CD4-positive, CD25-positive, alpha-beta regulatory T cell (primary cell): ENCODE results near the gene EHD1. TPM values are rescaled to one million over a fixed set of nuclear protein-coding genes. Genes with fewer than 3 reads are reported as not detected.
A peak's percentile ranks its signal among the peaks of the same experiment; 100 is the strongest.

ENCODE experiments used
- ATAC-seq, 2 donors: fragments of 150-1000 bp; cut with Tn5 transposase; one replicate each; pipeline ENCODE4 v1.10.0; 2021; ENCODE audit warnings: low read depth in 2 of 2, moderate number of reproducible peaks in 2 of 2, moderate library complexity in 1 of 2
- DNase-seq, 3 donors: peaks; one replicate each; pipeline versions ENCODE4 v3.0.0 to v3.0.0-alpha.2; 2012 to 2022; ENCODE audit warnings: mixed read lengths in 1 of 3
- H3K27ac ChIP-seq: one replicate; pipeline ENCODE4 v1.7.0; 2013; ENCODE audit warnings: mild to moderate bottlenecking, low read length; ENCODE audit not compliant: insufficient read depth, poor library complexity, severe bottlenecking
- H3K27me3 ChIP-seq: one replicate; pipeline ENCODE4 v1.7.0; 2013; ENCODE audit warnings: low read length; ENCODE audit not compliant: control insufficient read depth, insufficient read depth
- H3K36me3 ChIP-seq: one replicate; pipeline ENCODE4 v1.7.0; 2013; ENCODE audit warnings: mild to moderate bottlenecking, low read length, moderate library complexity; ENCODE audit not compliant: control insufficient read depth, insufficient read depth
- H3K4me1 ChIP-seq: 2 replicates; pipeline ENCODE4 v1.7.0; 2013; ENCODE audit warnings: mild to moderate bottlenecking, low read length; ENCODE audit not compliant: insufficient read depth, control insufficient read depth, poor library complexity, severe bottlenecking
- H3K4me3 ChIP-seq: one replicate; pipeline ENCODE4 v1.7.0; 2013; ENCODE audit warnings: low read depth, mild to moderate bottlenecking, low read length, moderate library complexity
- H3K9me3 ChIP-seq, 2 experiments: 1 replicate in 1 of 2; 2 replicates in 1 of 2; pipeline ENCODE4 v1.7.0; 2013; ENCODE audit warnings: low read length in 2 of 2, mild to moderate bottlenecking in 1 of 2, moderate library complexity in 1 of 2; ENCODE audit not compliant: control insufficient read depth in 2 of 2
- H3K27ac Mint-ChIP-seq, 3 donors: one replicate each; pipeline ENCODE4 v1.8.0; 2020 to 2022; ENCODE audit warnings: mild to moderate bottlenecking in 3 of 3, mixed read lengths in 3 of 3, moderate library complexity in 2 of 3
- H3K27me3 Mint-ChIP-seq: one replicate; pipeline ENCODE4 v1.8.0; 2022; ENCODE audit warnings: mild to moderate bottlenecking, mixed read lengths
- H3K36me3 Mint-ChIP-seq: one replicate; pipeline ENCODE4 v1.8.0; 2020; ENCODE audit warnings: mixed read lengths
- H3K4me1 Mint-ChIP-seq, 4 donors: one replicate each; pipeline ENCODE4 v1.8.0; 2020 to 2022; ENCODE audit warnings: mixed read lengths in 4 of 4, mild to moderate bottlenecking in 1 of 4
- H3K4me3 Mint-ChIP-seq, 4 donors: one replicate each; pipeline ENCODE4 v1.8.0; 2020 to 2022; ENCODE audit warnings: mild to moderate bottlenecking in 4 of 4, mixed read lengths in 4 of 4, moderate library complexity in 3 of 4
- H3K9me3 Mint-ChIP-seq, 7 donors: one replicate each; pipeline ENCODE4 v1.8.0; 2020 to 2022; ENCODE audit warnings: mixed read lengths in 7 of 7, mild to moderate bottlenecking in 3 of 7, moderate library complexity in 2 of 7
- polyA plus RNA-seq, 4 donors: library from polyadenylated mRNA; unstranded; fragments of 300-500 nt; fragmentation: Illumina TruSeq; gene quantifications; one replicate each; pipeline ENCODE4 v1.2.3, GENCODE V29; 2021
- total RNA-seq: library from RNA; stranded (reverse); gene quantifications from one replicate; pipeline ENCODE4 v1.2.3, GENCODE V29; 2022

EHD1 gene
- total and polyA plus RNA-seq, 5 donors from 2014 or later, result 180 to 223 (median 184) TPM

DNA sequence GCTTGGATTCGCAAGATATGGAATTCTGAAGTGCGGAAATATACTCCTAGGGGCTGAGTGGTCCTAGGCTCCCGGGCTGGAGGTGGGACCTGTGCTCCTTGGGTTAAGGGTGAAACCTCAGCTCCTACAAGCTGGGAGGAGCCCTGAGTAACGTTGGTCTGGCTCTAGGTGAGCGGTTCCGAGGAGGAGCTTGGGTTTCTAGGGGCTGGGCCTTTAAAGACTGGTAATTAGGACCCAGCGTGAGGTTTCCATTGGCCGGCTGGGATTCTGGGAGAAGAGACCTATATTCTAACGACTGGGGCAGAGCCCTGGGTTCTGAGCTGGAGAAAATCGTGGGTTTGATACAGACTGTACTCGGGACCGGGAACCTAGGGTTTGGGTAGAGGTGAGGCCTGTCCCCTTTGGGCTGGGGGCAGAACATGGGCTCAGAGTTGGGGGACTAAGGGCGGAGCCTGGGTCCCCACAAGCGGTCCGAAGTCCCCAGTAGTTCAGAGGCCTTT lies 74.5 kb downstream of the EHD1 start:
- Mint-ChIP-seq H3K36me3 (peaks cover 18% of the 10 kb centered on the region), H3K27me3 (no peaks in the 10 kb centered on the region)
- peak overlapping the region; percentile 89 for H3K4me3 ChIP-seq

DNA sequence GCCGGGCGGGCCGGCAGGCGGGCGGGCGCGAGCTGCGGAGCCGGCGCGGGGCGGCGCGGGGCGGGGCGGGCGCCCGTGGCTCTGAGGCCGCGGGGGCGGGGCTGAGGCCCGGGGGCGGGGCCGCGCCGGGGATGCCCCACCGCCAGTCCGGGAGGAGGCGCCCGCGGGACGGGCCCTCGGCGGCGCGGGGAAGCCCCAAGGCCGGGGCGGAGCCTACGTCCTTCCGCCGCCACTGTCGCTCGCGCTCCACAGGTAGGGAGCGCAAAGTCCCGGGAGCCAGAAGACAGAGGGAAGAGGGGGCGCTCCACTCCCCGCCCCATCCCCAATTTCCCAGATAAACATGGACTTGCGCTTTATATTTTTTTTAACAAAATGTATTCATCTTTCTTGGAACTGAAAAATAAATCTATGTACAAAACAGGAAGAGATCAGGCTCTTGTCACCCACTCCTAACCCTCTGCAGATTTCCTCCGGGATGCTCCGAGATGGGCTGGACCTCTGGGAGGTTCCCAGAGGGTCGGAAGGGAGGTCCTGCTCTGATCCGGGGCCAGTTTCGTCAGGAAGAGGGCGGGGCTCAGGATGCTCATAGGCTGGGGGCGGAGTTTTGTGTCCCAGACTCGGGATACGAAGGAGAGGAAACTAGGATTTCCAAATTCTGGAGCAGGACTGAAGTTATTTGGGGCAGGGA lies 75.1 kb downstream of the EHD1 start, which contains the start of gene MAP4K2:
Gene MAP4K2, minus strand, starts transcription at position 57 of the 688 bp plus-strand sequence. CDS start 65 bp downstream, outside the sequence.
- Histone ChIP-seq H3K27ac (peak within 1 kb of the TSS; percentile 96), H3K4me3 (peak within 1 kb of the TSS; percentile 89), H3K36me3 (peaks cover 33% of the 10 kb centered on the region), H3K4me1 (peaks cover 33% of the 10 kb centered on the region), H3K27me3 (no peaks in the 10 kb centered on the region), H3K9me3 (no peaks in the 10 kb centered on the region)
- DNase-seq (peak; percentile 85 to 88 (median 86)), ATAC-seq (peak; percentile 89 to 93)
- Mint-ChIP-seq H3K27me3 (no peaks in the 10 kb centered on the region), H3K4me1 (peaks cover 0 to 50% (median 15%) of the 10 kb centered on the region in 4 donors), H3K27ac (peak within 1 kb of the TSS in 2 of 3 donors; percentile 94 to 98), H3K4me3 (peak within 1 kb of the TSS; percentile 88 to 92 (median 91)), H3K9me3 (no peaks in the 10 kb centered on the region), H3K36me3 (peaks cover 21% of the 10 kb centered on the region)

More for the DNA sequence above, 74.5 kb downstream of the EHD1 start:
- Mint-ChIP-seq H3K4me3 (peak overlapping the region; percentile 86 to 92 (median 91)), H3K4me1 (peaks cover 0 to 49% (median 14%) of the 10 kb centered on the region in 4 donors), H3K27ac (peak overlapping the region in 2 of 3 donors; percentile 94 to 98), H3K9me3 (no peaks in the 10 kb centered on the region)
- DNase-seq (no peak), ATAC-seq (no peak)
- Histone ChIP-seq H3K27ac (peak overlapping the region; percentile 96), H3K36me3 (peaks cover 32% of the 10 kb centered on the region), H3K4me1 (peaks cover 34% of the 10 kb centered on the region), H3K9me3 (no peaks in the 10 kb centered on the region), H3K27me3 (no peaks in the 10 kb centered on the region)

DNA sequence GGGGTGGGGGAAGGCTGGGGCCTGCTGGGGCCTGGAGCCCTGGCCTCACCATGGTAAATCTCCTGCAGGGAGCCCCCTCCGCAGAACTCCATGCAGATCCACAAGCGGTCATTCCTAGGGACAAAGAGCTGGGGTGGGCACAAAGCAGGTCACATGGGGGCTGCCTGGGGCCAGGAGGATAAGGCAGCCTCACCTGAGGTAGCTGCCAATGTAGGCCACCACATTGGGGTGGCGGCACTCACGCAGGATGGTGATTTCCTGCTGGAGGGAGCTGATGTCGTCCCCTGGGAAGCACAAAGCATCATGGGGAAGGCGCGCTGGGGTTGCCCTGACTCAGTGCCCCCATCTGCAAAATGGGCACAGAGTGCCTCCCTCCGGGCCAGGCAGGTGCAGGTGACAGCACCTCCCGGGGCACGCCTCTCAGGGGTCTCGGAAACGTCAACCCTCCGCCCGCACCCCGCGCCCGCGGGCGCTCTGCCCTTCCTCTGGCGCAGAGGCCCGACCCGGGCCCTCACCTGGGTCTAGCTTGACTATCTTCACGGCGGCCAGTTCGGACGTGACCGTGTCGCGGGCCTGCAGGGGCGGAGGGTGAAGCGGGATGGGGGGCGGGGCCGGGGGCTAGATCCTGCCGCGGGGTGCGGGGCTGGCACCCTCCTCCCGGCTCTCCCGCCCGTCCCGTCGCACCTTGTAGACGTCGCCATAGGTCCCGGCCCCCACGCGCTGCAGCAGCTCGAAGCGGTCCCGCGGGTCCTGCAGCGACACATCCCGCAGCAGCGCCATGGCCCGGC lies 75.9 kb downstream of the EHD1 start:
- H3K27ac ChIP-seq, result peak overlapping the region; percentile 82
- Mint-ChIP-seq H3K9me3 (no peaks in the 10 kb centered on the region), H3K27me3 (no peaks in the 10 kb centered on the region), H3K36me3 (peaks cover 17% of the 10 kb centered on the region), H3K4me3 (peak overlapping the region; percentile 84 to 92 (median 88)), H3K4me1 (peaks cover 0 to 47% (median 14%) of the 10 kb centered on the region in 4 donors), H3K27ac (peak overlapping the region in 2 of 3 donors; percentile 67 to 88)
- H3K36me3 ChIP-seq, result peaks cover 33% of the 10 kb centered on the region
- peak; percentile 17 to 21 for ATAC-seq
- peak overlapping the region; percentile 53 for H3K4me3 ChIP-seq
- H3K27me3 ChIP-seq, result no peaks in the 10 kb centered on the region
- H3K9me3 ChIP-seq, result no peaks in the 10 kb centered on the region
- peaks cover 33% of the 10 kb centered on the region for H3K4me1 ChIP-seq
- peak in 2 of 3 donors; percentile 35 to 55 for DNase-seq

Other genes starting within 250 kb of the EHD1 start
- gene NRXN2, start 155.4 kb downstream of the EHD1 start, total RNA-seq, result 0.42 TPM
- not detected for gene NRXN2, start 155.4 kb downstream of the EHD1 start, polyA plus RNA-seq
- 570 TPM for gene RASGRP2, start 134.5 kb downstream of the EHD1 start, total RNA-seq
- 100 to 1,000 TPM; 140 to 170 (median 157) TPM for gene RASGRP2, start 134.5 kb downstream of the EHD1 start, polyA plus RNA-seq
- 10.9 TPM for gene PYGM, start 118.6 kb downstream of the EHD1 start, total RNA-seq
- gene PYGM, start 118.6 kb downstream of the EHD1 start, polyA plus RNA-seq, result under 1 TPM in 2 of 4 donors, not detected in 2; 0.17 to 0.43 TPM
- 1,361 TPM for gene SF1, start 100.1 kb downstream of the EHD1 start, total RNA-seq
- 100 to 1,000 TPM in 1 of 4 donors, 10 to 100 TPM in 3; 75.0 to 100 (median 89.3) TPM for gene SF1, start 100.1 kb downstream of the EHD1 start, polyA plus RNA-seq
- 85.0 TPM for gene MAP4K2, start 75.4 kb downstream of the EHD1 start, total RNA-seq
- 10 to 100 TPM; 31.5 to 39.5 (median 34.8) TPM for gene MAP4K2, start 75.4 kb downstream of the EHD1 start, polyA plus RNA-seq
- gene MEN1, start 68.1 kb downstream of the EHD1 start, total RNA-seq, result 31.3 TPM
- 10 to 100 TPM; 20.9 to 26.1 (median 24.5) TPM for gene MEN1, start 68.1 kb downstream of the EHD1 start, polyA plus RNA-seq
- gene CDC42BPG, start 34.0 kb downstream of the EHD1 start, total RNA-seq, result 11.6 TPM
- gene CDC42BPG, start 34.0 kb downstream of the EHD1 start, polyA plus RNA-seq, result under 1 TPM in 2 of 4 donors, not detected in 2; 0.11 to 0.13 TPM
- gene ATG2A, start 38.6 kb upstream of the EHD1 start, total RNA-seq, result 234 TPM
- gene ATG2A, start 38.6 kb upstream of the EHD1 start, polyA plus RNA-seq, result 1 to 10 TPM; 5.8 to 8.0 (median 6.4) TPM
- gene PPP2R5B, start 46.1 kb upstream of the EHD1 start, total RNA-seq, result 34.5 TPM
- gene PPP2R5B, start 46.1 kb upstream of the EHD1 start, polyA plus RNA-seq, result 1 to 10 TPM; 3.6 to 4.9 (median 3.8) TPM
- not detected for gene GPHA2, start 57.3 kb upstream of the EHD1 start, total RNA-seq
- gene GPHA2, start 57.3 kb upstream of the EHD1 start, polyA plus RNA-seq, result not detected
- not detected for gene MAJIN, start 93.5 kb upstream of the EHD1 start, total RNA-seq
- under 1 TPM in 3 of 4 donors, not detected in 1; 0.46 to 0.64 (median 0.51) TPM for gene MAJIN, start 93.5 kb upstream of the EHD1 start, polyA plus RNA-seq
- not detected for gene BATF2, start 118.3 kb upstream of the EHD1 start, total RNA-seq
- not detected for gene BATF2, start 118.3 kb upstream of the EHD1 start, polyA plus RNA-seq
- gene ARL2, start 135.5 kb upstream of the EHD1 start, total RNA-seq, result 16.5 TPM
- 10 to 100 TPM; 57.6 to 67.6 (median 66.1) TPM for gene ARL2, start 135.5 kb upstream of the EHD1 start, polyA plus RNA-seq
- gene SNX15, start 148.8 kb upstream of the EHD1 start, total RNA-seq, result 17.4 TPM
- 10 to 100 TPM in 3 of 4 donors, 1 to 10 TPM in 1; 9.4 to 15.6 (median 11.1) TPM for gene SNX15, start 148.8 kb upstream of the EHD1 start, polyA plus RNA-seq
- gene SAC3D1, start 162.6 kb upstream of the EHD1 start, total RNA-seq, result 4.2 TPM
- 10 to 100 TPM; 11.7 to 15.3 (median 13.4) TPM for gene SAC3D1, start 162.6 kb upstream of the EHD1 start, polyA plus RNA-seq
- 16.4 TPM for gene NAALADL1, start 179.9 kb upstream of the EHD1 start, total RNA-seq
- gene NAALADL1, start 179.9 kb upstream of the EHD1 start, polyA plus RNA-seq, result 10 to 100 TPM; 23.9 to 52.2 (median 32.3) TPM
- 1.7 TPM for gene CDCA5, start 205.4 kb upstream of the EHD1 start, total RNA-seq
- 1 to 10 TPM in 3 of 4 donors, under 1 TPM in 1; 0.78 to 3.2 (median 1.6) TPM for gene CDCA5, start 205.4 kb upstream of the EHD1 start, polyA plus RNA-seq
- 42.9 TPM for gene ZFPL1, start 205.6 kb upstream of the EHD1 start, total RNA-seq
- 10 to 100 TPM; 27.0 to 33.2 (median 30.2) TPM for gene ZFPL1, start 205.6 kb upstream of the EHD1 start, polyA plus RNA-seq
- gene VPS51, start 217.6 kb upstream of the EHD1 start, total RNA-seq, result 234 TPM
- 100 to 1,000 TPM in 1 of 4 donors, 10 to 100 TPM in 3; 84.2 to 109 (median 96.3) TPM for gene VPS51, start 217.6 kb upstream of the EHD1 start, polyA plus RNA-seq
- 20.2 TPM for gene TM7SF2, start 233.3 kb upstream of the EHD1 start, total RNA-seq
- 10 to 100 TPM in 2 of 4 donors, 1 to 10 TPM in 2; 8.0 to 11.1 (median 9.4) TPM for gene TM7SF2, start 233.3 kb upstream of the EHD1 start, polyA plus RNA-seq
- 6.0 TPM for gene ZNHIT2, start 239.1 kb upstream of the EHD1 start, total RNA-seq
- 10 to 100 TPM; 20.1 to 29.0 (median 22.7) TPM for gene ZNHIT2, start 239.1 kb upstream of the EHD1 start, polyA plus RNA-seq
- gene FAU, start 243.5 kb upstream of the EHD1 start, total RNA-seq, result 1,172 TPM
- gene FAU, start 243.5 kb upstream of the EHD1 start, polyA plus RNA-seq, result 1,000 to 10,000 TPM; 1,003 to 1,125 (median 1,056) TPM
- gene MRPL49, start 243.7 kb upstream of the EHD1 start, total RNA-seq, result 47.7 TPM
- gene MRPL49, start 243.7 kb upstream of the EHD1 start, polyA plus RNA-seq, result 100 to 1,000 TPM; 104 to 125 (median 111) TPM